Neutrophil (primary cell): ENCODE results near the gene CAMTA1.

ENCODE experiments used
- H3K27ac ChIP-seq: fragments of 200-600 bp; sonication (generic); 2 replicates; pipeline ENCODE4 v1.5.1; 2016; ENCODE audit warnings: mild to moderate bottlenecking, moderate library complexity
- H3K27me3 ChIP-seq: fragments of 200-600 bp; sonication (generic); 2 replicates; pipeline ENCODE4 v1.6.0; 2016; ENCODE audit warnings: mild to moderate bottlenecking
- H3K36me3 ChIP-seq: fragments of 200-600 bp; sonication (generic); 2 replicates; pipeline ENCODE4 v1.5.1; 2017
- H3K4me1 ChIP-seq, 2 experiments: fragments of 200-600 bp in 1 of 2; sonication (generic) in 1 of 2; 1 replicate in 1 of 2; 2 replicates in 1 of 2; pipeline versions ENCODE4 v1.5.1 to v1.6.1; 2013 to 2016; ENCODE audit warnings: low read depth in 1 of 2, low read length in 1 of 2, mild to moderate bottlenecking in 1 of 2, moderate library complexity in 1 of 2; ENCODE audit not compliant: control insufficient read depth in 1 of 2, insufficient read depth in 1 of 2
- H3K4me3 ChIP-seq, 2 experiments: fragments of 200-600 bp in 1 of 2; sonication (generic) in 1 of 2; 1 replicate in 1 of 2; 2 replicates in 1 of 2; pipeline ENCODE4 v1.5.1; 2013 to 2016; ENCODE audit warnings: low read depth in 1 of 2, low read length in 1 of 2, mild to moderate bottlenecking in 1 of 2, moderate library complexity in 1 of 2
- H3K9me3 ChIP-seq: fragments of 200-600 bp; sonication (generic); 2 replicates; pipeline ENCODE4 v1.5.1; 2016
- CTCF ChIP-seq: fragments of 200-600 bp; sonication (generic); IDR thresholded peaks from 2 replicates; pipeline ENCODE4 v1.5.1; 2016; ENCODE audit warnings: antibody characterized with exemption

The CAMTA1 gene

GRCh38 chr1:7733276-7733675 lies 948.0 kb downstream of the CAMTA1 start:
- peaks cover 8% of the 10 kb centered on the region in 2 experiments for H3K4me1 ChIP-seq
- no peaks in the 10 kb centered on the region for H3K36me3 ChIP-seq
- H3K27me3 ChIP-seq = peaks cover 4% of the 10 kb centered on the region
- no peak overlapping the region for H3K4me3 ChIP-seq
- H3K9me3 ChIP-seq = no peaks in the 10 kb centered on the region
- no peak overlapping the region for H3K27ac ChIP-seq
- TF ChIP-seq CTCF = no peak

- Histone ChIP-seq H3K27ac (no peak overlapping the region), H3K27me3 (peaks cover 4% of the 10 kb centered on the region), H3K9me3 (no peaks in the 10 kb centered on the region), H3K36me3 (no peaks in the 10 kb centered on the region), H3K4me1 (no peaks in the 10 kb centered on the region), H3K4me3 (no peak overlapping the region)
- TF ChIP-seq CTCF = no peak
These were observed 952.8 kb downstream of the CAMTA1 start for GRCh38 chr1:7738044-7738443.

GRCh38 chr1:7743346-7743745 lies 958.1 kb downstream of the CAMTA1 start:
- Histone ChIP-seq H3K4me1 (peaks cover 0 to under 1% of the 10 kb centered on the region in 2 experiments), H3K36me3 (no peaks in the 10 kb centered on the region), H3K4me3 (no peak overlapping the region), H3K9me3 (no peaks in the 10 kb centered on the region), H3K27me3 (no peaks in the 10 kb centered on the region), H3K27ac (no peak overlapping the region)
- no peak for TF ChIP-seq CTCF

- no peak for TF ChIP-seq CTCF
- Histone ChIP-seq H3K36me3 (no peaks in the 10 kb centered on the region), H3K27me3 (no peaks in the 10 kb centered on the region), H3K27ac (no peak overlapping the region), H3K4me3 (no peak overlapping the region), H3K4me1 (peaks cover 9 to 10% of the 10 kb centered on the region in 2 experiments), H3K9me3 (no peaks in the 10 kb centered on the region)
These were observed 959.6 kb downstream of the CAMTA1 start for GRCh38 chr1:7744882-7745281.

GRCh38 chr1:7745783-7746182 lies 960.5 kb downstream of the CAMTA1 start:
- no peaks in the 10 kb centered on the region for H3K36me3 ChIP-seq
- no peak for TF ChIP-seq CTCF
- no peaks in the 10 kb centered on the region for H3K27me3 ChIP-seq
- H3K4me1 ChIP-seq = peaks cover 9 to 10% of the 10 kb centered on the region in 2 experiments
- H3K27ac ChIP-seq = no peak overlapping the region
- no peak overlapping the region for H3K4me3 ChIP-seq
- H3K9me3 ChIP-seq = no peaks in the 10 kb centered on the region

GRCh38 chr1:7747605-7748004 lies 962.4 kb downstream of the CAMTA1 start:
- H3K4me3 ChIP-seq = no peak overlapping the region
- TF ChIP-seq CTCF = no peak
- no peaks in the 10 kb centered on the region for H3K9me3 ChIP-seq
- H3K4me1 ChIP-seq = peaks cover 10 to 13% of the 10 kb centered on the region in 2 experiments
- no peak overlapping the region for H3K27ac ChIP-seq
- no peaks in the 10 kb centered on the region for H3K27me3 ChIP-seq
- H3K36me3 ChIP-seq = no peaks in the 10 kb centered on the region
